Stomach smooth muscle (tissue), 2 donors: ENCODE data around the gene MT3.
"Not testable (repeated sequence)": the region's sequence is repeated elsewhere in the genome, so short reads cannot be mapped to it uniquely, and the experiment has no call there.

Experiments used
- H3K27ac ChIP-seq: one replicate; pipeline ENCODE4 v1.7.0; 2013; ENCODE audit warnings: mild to moderate bottlenecking, low read length, inconsistent platforms
- H3K27me3 ChIP-seq, 2 donors: one replicate each; pipeline ENCODE4 v1.7.0; 2013; ENCODE audit warnings: low read length in 2 of 2; ENCODE audit not compliant: insufficient read depth in 2 of 2, control insufficient read depth in 1 of 2
- H3K36me3 ChIP-seq, 2 donors: one replicate each; pipeline ENCODE4 v1.7.0; 2013; ENCODE audit warnings: low read length in 2 of 2; ENCODE audit not compliant: control insufficient read depth in 2 of 2, insufficient read depth in 2 of 2
- H3K4me1 ChIP-seq: one replicate; pipeline ENCODE4 v1.7.0; 2013; ENCODE audit warnings: low read length; ENCODE audit not compliant: control insufficient read depth, insufficient read depth
- H3K4me3 ChIP-seq, 2 donors: one replicate each; pipeline ENCODE4 v1.7.0; 2013; ENCODE audit warnings: low read length in 2 of 2
- H3K9ac ChIP-seq, 2 donors: one replicate each; pipeline ENCODE4 v1.7.0; 2013; ENCODE audit warnings: low read length in 2 of 2, mild to moderate bottlenecking in 1 of 2
- H3K9me3 ChIP-seq, 2 donors: one replicate each; pipeline ENCODE4 v1.7.0; 2013; ENCODE audit warnings: low read length in 2 of 2; ENCODE audit not compliant: control insufficient read depth in 2 of 2
- donor health status: healthy.
- donor health status: Pancreatic carcinoma.

MT3 gene

DNA sequence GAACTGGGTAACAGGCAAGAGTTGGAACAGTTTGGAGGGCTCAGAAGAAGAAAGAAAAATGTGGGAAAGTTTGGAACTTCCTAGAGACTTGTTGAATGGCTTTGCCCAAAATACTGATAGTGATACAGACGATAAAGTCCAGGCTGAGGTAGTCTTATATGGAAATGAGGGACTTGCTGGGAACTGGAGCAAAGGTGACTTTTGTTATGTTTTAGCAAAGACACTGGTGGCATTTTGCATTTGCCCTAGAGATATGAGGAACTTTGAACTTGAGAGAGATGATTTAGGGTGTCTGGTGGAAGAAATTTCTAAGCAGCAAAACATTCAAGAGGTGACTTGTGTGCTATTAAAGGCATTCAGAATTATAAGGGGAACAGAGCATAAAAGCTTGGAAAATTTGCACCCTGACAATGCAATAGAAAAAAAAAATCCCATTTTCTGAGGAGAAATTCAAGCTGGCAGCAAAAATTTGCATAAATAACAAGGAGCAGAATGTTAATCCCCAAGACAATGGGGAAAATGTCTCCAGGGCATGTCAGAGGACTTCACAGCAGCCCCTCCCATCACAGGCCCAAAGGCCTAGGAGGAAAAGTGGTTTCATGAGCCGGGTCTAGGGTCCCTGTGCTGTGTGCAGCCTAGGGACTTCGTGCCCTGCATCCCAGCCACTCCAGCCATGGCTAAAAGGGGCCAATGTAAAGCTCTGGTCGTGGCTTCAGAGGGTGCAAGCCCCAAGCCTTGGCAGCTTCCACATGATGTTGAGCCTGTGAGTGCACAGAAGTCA is 32.5 kb downstream of the MT3 start:
- H3K9ac ChIP-seq, H3K4me3 ChIP-seq, H3K36me3 ChIP-seq, H3K9me3 ChIP-seq, H3K27me3 ChIP-seq: not testable (repeated sequence)
- Histone ChIP-seq H3K27ac (peak overlapping the region; percentile 37), H3K4me1 (peaks cover 32% of the 10 kb centered on the region)

DNA sequence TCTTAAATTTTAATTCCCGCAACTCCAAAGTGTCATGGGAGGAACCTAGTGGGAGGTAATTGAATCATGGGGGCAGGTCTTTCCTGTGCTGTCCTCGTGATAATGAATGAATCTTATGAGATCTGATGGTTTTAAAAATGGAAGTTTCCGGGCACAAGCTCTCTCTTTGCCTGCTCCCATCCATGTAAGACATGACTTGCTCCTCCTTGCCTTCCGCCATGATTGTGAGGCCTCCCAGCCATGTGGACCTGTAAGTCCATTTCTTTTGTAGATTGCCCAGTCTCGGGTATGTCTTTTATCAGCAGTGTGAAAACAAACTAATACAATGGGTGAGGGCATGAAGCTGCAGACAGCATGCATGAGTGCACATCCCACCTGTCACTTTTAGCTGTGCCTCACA is 33.9 kb downstream of the MT3 start:
- H3K36me3 ChIP-seq, H3K27ac ChIP-seq, H3K9me3 ChIP-seq, H3K9ac ChIP-seq, H3K4me3 ChIP-seq, H3K27me3 ChIP-seq: not testable (repeated sequence)
- peaks cover 23% of the 10 kb centered on the region for H3K4me1 ChIP-seq

DNA sequence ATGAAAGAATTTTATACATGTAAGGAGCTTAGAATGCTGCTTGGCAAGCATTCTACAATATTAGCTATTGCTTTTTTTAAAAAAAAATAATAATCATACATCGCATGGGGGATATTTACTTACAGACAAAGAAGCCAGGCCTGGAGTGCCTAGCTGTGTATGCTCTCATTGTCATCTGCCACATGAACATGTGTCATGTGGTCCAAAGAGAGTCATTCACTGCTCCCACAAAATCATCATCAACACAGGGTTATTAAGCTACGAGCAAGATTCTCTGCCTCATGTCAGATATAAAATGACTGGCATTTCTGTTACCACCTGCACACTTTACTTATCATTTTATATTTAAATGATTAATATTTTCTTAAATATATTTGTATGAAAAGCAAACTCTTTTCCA is 34.3 kb downstream of the MT3 start:
- H3K4me3 ChIP-seq = no peak overlapping the region
- H3K36me3 ChIP-seq = no peaks in the 10 kb centered on the region
- no peaks in the 10 kb centered on the region for H3K9me3 ChIP-seq
- H3K9ac ChIP-seq = no peak overlapping the region
- H3K4me1 ChIP-seq = peaks cover 20% of the 10 kb centered on the region
- H3K27me3 ChIP-seq = no peaks in the 10 kb centered on the region
- H3K27ac ChIP-seq = no peak overlapping the region

DNA sequence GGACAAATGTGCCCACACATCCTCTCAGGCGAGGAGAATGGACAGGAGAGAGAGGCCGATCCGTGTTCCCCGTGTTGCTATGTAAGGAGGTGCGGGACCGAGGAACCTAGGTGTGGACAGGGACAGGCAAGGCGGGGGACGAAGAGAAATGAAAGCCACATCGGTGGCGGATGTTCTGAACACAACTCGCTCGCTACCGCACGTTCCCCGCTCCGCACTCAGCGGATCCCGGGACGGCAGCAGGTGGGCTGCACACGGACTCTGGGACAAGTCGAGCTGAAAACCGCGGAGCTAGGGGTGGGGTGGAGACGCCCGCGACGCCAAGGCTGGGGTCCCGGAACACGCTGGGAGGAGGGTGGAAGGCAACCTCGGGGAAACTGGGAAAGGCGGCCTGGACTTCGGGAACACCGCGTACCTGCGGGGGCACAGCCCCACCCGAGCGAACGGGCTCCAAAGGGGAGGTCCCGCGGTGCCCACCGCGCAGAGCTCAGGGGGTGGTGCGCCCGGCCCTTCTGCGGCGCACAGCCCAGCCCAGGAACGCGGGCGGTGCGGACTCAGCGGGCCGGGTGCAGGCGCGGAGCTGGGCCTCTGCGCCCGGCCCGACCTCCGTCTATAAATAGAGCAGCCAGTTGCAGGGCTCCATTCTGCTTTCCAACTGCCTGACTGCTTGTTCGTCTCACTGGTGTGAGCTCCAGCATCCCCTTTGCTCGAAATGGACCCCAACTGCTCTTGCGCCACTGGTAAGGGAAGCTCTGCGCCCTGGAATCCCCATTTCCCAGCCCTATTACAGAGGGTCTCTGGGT is 36.0 kb downstream of the MT3 start, which contains the start of gene MT1E:
Gene MT1E, plus strand, starts transcription at position 642 of the 803 bp plus-strand sequence. Its CDS starts 71 bp downstream, at position 713.
- Histone ChIP-seq H3K4me1 (peaks cover 17% of the 10 kb centered on the region), H3K9ac (peak within 1 kb of the TSS; percentile 95 to 97), H3K36me3 (no peaks in the 10 kb centered on the region), H3K4me3 (peak within 1 kb of the TSS; percentile 91 to 96), H3K27ac (peak within 1 kb of the TSS; percentile 96), H3K9me3 (no peaks in the 10 kb centered on the region), H3K27me3 (no peaks in the 10 kb centered on the region)

DNA sequence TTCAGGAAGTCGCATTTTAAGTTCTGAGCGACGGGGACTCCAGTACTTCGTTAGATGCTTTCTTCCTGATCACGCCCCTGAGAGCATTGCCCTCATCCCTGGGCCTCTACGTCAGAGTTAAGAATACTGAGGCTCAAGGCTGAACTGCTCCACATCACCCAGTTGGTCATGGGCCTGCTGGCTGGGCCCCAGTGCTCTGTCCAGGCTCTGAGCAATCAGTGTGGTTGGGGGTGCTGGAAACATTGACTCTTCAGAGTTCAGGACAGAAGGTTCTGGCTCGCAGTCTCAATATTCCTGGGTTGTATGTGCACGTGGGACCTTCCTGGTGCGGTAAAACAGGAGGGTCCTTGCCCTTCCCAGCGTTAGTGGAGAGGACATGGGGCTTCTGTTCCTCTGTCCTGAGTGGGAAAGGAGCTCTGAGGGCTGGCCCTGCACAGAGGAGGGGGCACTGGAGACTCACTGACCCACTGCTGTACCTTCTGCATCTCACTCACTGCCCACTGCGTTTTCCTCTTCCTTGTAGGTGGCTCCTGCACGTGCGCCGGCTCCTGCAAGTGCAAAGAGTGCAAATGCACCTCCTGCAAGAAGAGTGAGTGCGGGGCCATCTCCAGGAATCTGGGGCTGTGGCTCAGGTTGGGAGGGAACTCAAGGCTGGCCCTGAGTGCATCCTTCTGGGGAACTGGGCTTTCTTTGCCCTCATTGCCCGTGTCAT is 36.8 kb downstream of the MT3 start:
- Histone ChIP-seq H3K27ac (peak overlapping the region; percentile 96), H3K4me3 (peak overlapping the region; percentile 91 to 96), H3K36me3 (no peaks in the 10 kb centered on the region), H3K9ac (peak overlapping the region; percentile 95 to 97), H3K9me3 (no peaks in the 10 kb centered on the region), H3K27me3 (no peaks in the 10 kb centered on the region), H3K4me1 (peaks cover 17% of the 10 kb centered on the region)

DNA sequence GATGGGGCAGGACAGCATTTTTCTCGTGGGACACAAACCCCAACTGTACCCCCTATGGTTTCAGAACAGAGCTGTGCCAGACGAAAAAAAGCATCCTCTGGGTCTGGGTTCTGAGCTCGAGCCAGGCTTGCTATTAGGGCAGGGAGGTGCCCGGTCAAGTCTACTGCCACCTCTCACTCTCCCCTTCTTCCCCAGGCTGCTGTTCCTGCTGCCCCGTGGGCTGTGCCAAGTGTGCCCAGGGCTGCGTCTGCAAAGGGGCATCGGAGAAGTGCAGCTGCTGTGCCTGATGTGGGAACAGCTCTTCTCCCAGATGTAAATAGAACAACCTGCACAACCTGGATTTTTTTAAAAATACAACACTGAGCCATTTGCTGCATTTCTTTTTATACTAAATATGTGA is 37.4 kb downstream of the MT3 start:
- no peaks in the 10 kb centered on the region for H3K36me3 ChIP-seq
- H3K27me3 ChIP-seq = no peaks in the 10 kb centered on the region
- H3K27ac ChIP-seq = peak overlapping the region; percentile 96
- peak overlapping the region; percentile 58 to 95 for H3K9ac ChIP-seq
- H3K9me3 ChIP-seq = no peaks in the 10 kb centered on the region
- peak overlapping the region; percentile 91 to 96 for H3K4me3 ChIP-seq
- H3K4me1 ChIP-seq = peaks cover 19% of the 10 kb centered on the region

DNA sequence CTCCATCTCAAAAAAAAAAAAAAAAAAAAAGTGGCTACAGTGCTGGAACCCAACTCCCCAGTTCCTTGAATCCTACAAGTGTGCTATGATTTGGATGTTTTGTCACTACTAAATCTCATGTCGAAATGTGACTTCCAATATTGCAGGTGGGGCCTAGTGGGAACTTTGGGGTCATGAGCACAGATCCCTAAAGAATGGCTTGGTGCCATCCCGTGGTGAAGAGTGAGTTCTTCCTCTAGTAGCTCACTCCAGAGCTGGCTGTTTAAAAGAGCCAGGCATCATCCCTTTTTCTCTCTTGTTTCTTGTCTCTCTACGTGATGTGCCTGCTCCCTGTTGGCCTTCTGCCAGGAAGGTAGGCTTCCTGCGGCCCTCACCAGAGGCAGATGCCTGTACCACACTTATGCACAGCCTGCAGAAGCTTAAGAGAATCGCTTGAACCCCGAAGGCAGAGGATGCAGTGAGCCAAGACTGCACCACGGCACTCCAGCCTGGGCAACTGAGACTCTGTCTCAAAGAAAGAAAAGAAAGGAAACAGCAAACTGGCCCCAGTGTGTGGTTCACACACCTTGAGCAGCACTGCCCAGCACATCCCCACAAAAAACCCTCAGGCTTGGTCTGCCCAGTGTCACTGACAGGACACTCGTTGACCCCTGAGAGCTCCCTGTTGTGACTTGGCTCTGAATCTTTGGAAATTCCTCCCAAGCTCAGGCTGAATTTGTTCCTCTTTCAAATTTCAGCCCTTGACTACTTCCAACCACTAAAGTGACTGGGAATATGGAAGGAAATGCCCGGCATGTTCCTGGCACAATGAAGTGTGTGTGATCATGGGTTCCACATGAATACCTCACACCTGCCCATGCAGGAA is 39.4 kb downstream of the MT3 start:
- H3K4me1 ChIP-seq = peaks cover 28% of the 10 kb centered on the region
- no peak overlapping the region for H3K4me3 ChIP-seq
- no peaks in the 10 kb centered on the region for H3K36me3 ChIP-seq
- H3K27ac ChIP-seq = no peak overlapping the region
- H3K9me3 ChIP-seq = no peaks in the 10 kb centered on the region
- H3K27me3 ChIP-seq = peaks cover 0 to 3% of the 10 kb centered on the region in 2 donors
- H3K9ac ChIP-seq = no peak overlapping the region

DNA sequence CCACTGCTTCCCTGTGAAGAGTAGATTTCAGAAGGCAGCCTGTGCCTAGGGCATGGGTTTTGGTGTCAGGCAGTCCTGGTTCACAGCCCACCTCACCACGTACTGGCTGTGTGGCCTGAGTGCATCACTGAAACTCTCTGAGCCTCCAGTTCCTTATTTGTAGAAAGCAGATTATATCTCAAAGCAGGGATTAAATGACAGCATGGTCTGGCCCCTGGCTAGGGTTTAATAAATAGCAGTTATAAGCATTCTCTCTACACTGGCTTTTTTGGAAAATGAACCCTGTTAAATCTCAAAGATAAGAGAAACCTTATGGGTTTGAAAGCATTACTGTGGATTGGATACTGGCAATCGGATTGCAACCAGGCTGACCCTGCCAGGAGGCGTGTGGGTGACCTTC is 40.2 kb downstream of the MT3 start:
- no peak overlapping the region for H3K9ac ChIP-seq
- H3K27me3 ChIP-seq = peaks cover 0 to 3% of the 10 kb centered on the region in 2 donors
- H3K27ac ChIP-seq = no peak overlapping the region
- H3K4me1 ChIP-seq = peaks cover 28% of the 10 kb centered on the region
- H3K36me3 ChIP-seq = no peaks in the 10 kb centered on the region
- no peak overlapping the region for H3K4me3 ChIP-seq
- H3K9me3 ChIP-seq = no peaks in the 10 kb centered on the region

DNA sequence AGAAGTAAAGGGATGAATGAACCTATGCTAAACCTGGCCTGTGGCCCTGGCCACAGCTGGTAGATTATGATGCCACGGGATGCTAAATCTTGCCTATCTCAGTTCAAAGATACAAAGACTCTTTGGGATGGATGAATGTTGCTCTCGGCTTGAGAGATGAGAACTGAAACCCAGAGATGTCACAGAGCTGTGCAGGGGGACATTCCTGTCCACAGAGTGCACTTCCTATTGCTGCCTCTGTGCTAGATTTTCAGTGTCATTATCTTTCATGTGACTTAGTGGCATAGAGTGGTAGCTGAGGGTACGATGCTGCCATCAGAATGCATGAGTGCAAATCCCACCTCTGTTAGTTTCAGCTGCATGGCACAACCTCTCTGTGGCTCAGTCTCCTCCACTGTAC is 40.8 kb downstream of the MT3 start:
- Histone ChIP-seq H3K27ac (no peak overlapping the region), H3K27me3 (peaks cover 3 to 6% of the 10 kb centered on the region in 2 donors), H3K4me3 (no peak overlapping the region), H3K36me3 (no peaks in the 10 kb centered on the region), H3K4me1 (peaks cover 28% of the 10 kb centered on the region), H3K9ac (no peak overlapping the region), H3K9me3 (no peaks in the 10 kb centered on the region)

DNA sequence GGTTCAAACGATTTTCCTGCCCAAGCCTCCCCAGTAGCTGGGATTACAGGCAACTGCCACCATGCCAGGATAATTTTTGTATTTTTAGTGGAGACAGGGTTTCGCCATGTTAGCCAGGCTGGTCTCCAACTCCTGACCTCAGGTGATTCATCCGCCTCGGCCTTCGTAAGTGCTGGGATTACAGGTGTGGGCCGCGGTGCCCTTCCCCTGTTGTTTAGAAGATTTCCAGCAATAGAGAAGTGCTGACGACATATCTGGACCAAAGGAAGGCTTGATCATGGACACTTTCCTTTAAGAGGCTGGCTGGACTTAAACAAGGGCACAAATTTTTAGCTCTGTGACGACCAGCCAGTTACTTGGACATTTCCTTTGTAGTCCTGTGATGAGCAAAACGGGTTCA is 41.9 kb downstream of the MT3 start:
- Histone ChIP-seq H3K9me3 (no peaks in the 10 kb centered on the region), H3K4me1 (peaks cover 25% of the 10 kb centered on the region), H3K27me3 (peaks cover 8 to 17% of the 10 kb centered on the region in 2 donors), H3K36me3 (no peaks in the 10 kb centered on the region), H3K27ac (no peak overlapping the region), H3K4me3 (no peak overlapping the region), H3K9ac (no peak overlapping the region)
